NCI-H1417 (cell line): ENCODE results near the gene SLCO2A1.
"Not testable (repeated sequence)": the region's sequence is repeated elsewhere in the genome, so short reads cannot be mapped to it uniquely, and the experiment has no call there.

ENCODE experiments used
- DNase-seq, 3 experiments: peaks; one replicate each; lab custom pipeline; 2025; lab: John Stamatoyannopoulos, UW

Gene SLCO2A1

GRCh38 chr3:134029734-134030378 is at the start of gene SLCO2A1:
TSS of gene SLCO2A1 (minus strand) at chr3:134029925. CDS start at chr3:134029802, 123 bp downstream.
- peak; percentile 41 to 83 (median 78) for DNase-seq

GRCh38 chr3:134079111-134079547 is 49.4 kb upstream of the SLCO2A1 start:
- DNase-seq: no peak

DNA sequence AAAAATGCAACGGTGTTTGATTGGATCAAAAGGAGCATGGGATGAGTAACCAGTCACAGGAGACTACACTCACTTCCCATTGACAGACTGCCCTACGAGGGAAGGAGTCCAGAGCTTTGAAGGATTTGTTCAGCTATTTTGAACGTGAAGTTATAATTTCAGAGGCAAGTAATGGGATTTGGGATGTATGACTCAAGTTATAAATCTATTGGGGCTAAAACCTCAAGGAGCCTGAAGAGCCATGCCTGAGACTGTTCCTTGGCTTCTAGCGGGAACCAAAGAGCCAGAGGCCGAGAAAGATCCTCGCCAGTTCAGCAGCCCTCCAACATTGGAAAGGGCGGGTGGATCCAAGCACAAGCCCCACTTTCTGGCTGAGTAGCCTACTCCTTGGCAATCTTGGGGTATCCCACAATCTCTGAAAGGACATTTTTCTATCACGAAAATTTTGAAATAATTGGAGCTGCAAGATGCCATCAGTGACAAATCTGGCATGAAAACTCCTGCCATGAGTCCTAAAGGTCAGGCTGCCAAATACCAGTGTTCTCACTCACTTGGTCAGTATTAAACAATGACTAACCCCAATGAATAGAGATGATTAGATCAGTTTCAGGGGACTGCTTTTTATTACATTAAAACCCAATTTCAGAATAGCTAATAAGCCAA is 48.6 kb upstream of the SLCO2A1 start:
- no peak for DNase-seq

DNA sequence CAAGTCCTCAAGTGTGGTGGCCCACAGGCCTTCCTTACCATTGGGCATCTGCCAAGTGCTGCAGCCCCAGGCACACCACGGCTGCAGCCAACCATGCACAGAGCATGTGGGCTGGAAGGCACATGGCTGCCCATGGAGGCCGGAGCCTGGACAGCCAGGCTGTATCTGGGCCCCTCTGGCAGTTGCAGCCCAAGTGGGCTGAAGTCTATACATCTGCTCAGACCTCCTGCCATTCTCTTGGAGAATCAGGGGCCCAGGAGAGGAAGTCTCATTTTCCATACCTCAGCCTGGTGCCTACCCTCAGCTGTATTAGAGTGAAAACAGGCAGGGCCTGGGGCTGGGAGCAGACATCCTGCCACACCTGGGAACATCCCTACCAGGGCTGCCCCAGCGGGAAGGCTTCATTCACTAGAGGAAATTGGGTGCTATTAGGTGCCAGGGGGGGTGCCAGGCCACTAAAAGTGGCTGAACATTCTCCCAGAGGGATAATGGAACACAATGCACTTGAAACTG is 48.0 kb upstream of the SLCO2A1 start:
- no peak for DNase-seq

DNA sequence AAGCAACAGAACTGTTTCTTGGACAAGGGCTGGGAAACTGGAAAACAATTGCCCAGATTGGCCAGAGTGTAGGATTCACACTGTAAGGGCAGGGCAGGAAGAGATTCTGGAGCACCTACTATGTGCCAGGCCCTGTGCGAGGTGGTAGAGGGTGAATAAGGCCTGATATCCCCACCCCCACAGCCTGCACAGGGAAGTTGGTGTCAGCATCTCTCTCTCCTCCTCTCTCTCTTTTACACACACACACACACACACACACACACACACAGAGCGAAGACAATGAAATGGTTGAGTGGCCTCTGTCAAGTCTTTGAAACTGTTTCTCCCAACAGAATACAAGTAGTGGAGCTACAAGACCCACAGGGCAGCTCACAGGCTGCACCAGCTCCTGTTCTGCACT is 47.1 kb upstream of the SLCO2A1 start:
- DNase-seq: no peak

- no peak for DNase-seq
Observed at GRCh38 chr3:134075846-134076245, 46.1 kb upstream of the SLCO2A1 start.

DNA sequence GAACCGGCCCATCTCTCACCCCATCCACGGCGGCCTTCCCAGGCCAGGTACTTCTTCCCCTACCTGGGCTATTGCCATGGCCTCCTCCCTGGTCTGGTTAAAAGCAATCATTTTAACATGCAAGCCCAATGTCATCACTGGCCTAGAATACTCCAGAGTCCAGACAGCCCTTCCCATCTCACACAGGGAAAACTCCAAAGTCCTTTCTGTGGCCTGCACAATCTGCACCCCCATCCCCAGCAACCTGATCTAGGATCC is 45.8 kb upstream of the SLCO2A1 start:
- no peak for DNase-seq

DNA sequence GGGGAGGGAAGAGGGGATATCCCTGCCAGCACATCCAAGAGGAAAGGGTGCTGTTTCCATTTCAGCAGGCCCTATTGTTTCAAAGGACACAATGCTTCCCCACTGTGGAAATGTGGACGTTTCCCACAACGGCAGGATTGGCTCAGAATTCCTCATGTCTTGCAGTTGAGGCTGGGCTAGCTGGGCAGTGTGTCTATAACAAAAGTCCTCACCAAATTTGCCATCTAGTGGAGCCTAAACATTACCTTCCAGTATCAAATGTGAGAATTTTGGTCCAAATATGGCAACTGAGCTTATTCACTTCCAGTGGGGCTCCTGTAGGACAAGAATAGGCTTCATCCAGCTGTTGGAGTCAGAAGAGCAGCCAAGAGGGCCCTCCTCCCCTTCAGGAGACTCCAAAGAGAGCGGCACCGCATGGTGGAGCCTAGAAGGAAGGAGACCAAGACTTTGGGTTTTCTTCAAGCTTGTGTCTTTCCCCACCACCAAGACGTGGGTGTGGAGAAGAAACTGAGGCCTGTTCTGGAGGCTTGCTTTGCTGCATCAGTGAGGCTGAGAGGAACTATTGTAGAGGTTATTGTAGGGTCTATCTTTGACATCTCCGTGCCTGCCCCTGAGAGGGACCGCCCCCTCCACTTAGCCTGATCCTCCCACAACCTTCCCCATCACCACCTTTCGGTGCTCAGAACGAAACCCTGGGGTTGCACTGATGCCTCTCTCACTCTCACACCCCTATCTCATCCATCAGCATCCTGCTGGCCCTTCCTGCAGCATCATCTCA is 45.3 kb upstream of the SLCO2A1 start:
- no peak for DNase-seq

- no peak for DNase-seq
Observed at GRCh38 chr3:134074001-134074789, 44.5 kb upstream of the SLCO2A1 start.

DNA sequence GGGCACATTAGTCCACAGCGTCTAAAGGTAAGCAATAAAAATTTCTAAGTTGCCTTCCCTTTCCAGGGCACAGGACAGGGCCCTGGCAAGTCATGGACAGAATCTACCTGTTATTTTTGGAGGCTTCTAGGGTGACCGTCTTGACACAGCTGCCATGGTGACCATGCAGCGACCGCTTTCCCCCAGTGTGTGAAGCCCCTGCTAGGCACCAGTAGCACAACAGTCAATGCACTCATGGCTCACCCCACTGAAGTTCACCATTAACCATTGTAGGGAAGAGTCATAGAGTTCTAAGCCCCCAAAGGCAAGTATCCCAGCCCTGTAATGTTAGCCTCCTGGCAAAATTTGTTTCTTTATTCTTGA is 43.8 kb upstream of the SLCO2A1 start:
- no peak for DNase-seq

GRCh38 chr3:134072881-134073582 is 43.3 kb upstream of the SLCO2A1 start:
- DNase-seq: no peak

GRCh38 chr3:134070281-134070680 is 40.6 kb upstream of the SLCO2A1 start:
- DNase-seq: not testable (repeated sequence)

GRCh38 chr3:134068429-134068828 is 38.7 kb upstream of the SLCO2A1 start:
- no peak for DNase-seq

GRCh38 chr3:134067531-134068161 is 37.9 kb upstream of the SLCO2A1 start:
- no peak for DNase-seq

GRCh38 chr3:134066651-134067530 is 37.2 kb upstream of the SLCO2A1 start:
- no peak for DNase-seq

GRCh38 chr3:134066158-134066541 is 36.4 kb upstream of the SLCO2A1 start:
- DNase-seq: no peak

DNA sequence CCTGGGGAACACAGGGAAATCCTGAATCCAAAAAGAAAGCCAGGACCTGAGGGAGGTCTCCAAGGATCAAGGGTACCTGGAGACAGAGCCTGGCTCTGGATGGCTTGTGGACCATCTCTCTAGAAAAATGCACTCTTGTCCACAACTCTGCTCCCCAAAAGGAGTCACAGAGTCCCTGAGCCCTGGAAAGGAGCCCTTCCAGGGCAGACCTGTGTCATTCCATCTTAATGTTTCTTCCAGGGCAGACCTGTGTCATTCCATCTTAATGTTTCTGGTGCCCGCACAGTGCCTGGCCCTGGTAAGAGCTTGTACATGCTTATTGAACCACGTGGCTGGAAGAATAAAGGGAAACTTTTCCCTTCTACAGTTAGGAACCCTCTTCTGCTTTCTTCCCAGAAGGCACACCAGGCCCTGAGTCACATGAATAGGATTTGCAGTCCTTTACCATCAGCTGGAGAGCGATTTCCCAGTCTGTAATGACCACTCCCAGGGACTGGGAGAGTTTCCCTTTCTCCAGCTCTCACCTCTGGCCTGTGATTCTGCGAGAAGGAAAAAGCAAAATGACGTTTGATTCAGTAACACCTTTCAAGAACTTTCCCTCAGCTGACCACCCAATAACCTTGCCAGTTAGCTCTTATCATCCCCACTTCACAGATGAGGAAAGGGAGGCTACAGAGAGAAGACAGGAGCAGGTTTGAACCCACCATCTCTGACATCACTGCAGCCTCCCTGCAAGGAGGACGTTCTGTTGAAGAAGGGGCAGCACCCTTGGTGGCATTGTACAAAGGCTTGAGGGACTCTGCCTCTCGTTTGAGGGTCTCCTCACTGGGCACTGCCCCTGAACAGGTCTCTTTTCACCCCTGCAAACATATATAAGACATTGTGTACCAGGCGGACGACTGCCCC is 35.8 kb upstream of the SLCO2A1 start:
- DNase-seq: no peak

DNA sequence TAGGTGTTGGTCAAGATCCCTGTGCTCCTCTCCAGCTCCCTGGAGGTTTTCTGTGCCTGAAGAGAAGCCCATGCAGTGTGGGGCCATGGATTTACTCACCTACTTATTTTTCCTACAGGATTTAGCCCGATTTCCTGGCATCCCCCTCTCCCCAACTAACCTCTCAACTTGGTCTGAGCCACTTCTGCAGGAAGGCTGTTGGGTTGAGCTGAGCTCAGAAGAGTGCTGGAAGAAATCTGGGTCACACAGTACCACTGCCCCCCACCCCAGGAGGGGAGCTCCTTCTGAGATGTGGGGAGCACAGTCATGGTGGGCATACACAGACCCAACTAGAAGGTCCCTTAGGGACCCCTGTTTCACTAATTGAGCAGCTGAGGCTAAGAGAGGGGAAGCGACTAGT is 34.4 kb upstream of the SLCO2A1 start:
- DNase-seq: no peak

- DNase-seq: no peak
Observed at GRCh38 chr3:134061401-134061800, 31.7 kb upstream of the SLCO2A1 start.
